ENCODE data around the gene RAB40AL. TPM values are rescaled to one million over a fixed set of nuclear protein-coding genes. Genes with fewer than 3 reads are reported as not detected.
"Not testable (repeated sequence)": the region's sequence is repeated elsewhere in the genome, so short reads cannot be mapped to it uniquely, and the experiment has no call there.

RAB40AL gene
- total RNA-seq, 1 experiment from 2014 or later, result 0.30 TPM

DNA sequence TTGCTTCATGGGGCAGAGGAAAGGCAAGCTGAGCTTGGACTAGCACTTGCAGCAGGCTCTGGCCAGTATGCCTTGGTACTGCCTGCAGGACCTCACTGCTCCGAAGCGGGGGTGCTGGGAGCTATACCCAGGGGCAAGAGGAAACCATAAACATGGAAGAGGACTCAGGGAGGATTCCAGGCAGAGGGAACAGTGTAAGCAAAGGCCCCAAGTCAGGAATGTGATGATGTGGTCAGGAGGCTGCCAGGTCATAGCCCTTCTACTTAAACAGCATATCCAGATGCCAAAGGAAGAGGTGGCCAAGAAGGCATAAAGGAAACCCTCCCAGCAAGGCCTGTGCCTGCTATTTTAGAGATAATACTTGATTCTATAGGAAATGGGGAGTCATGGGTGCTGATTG lies 31.1 kb downstream of the RAB40AL start:
- DNase-seq, result no peak

DNA sequence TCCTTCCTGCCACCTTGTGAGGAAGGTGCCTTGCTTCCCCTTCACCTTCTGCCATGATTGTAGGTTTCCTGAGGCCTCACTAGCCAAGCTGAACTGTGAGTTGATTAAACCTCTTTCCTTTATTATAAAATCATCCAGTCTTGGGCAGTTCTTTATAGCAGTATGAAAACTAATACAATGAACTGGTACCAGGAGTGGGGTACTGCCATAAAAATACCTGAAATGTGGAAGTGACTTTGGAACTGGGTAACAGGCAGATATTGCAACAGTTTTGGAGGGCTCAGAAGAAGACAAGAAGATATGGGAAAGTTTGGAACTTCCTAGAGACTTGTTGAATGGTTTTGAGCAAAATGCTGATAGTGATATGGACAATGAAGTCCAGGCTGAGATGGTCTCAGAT lies 34.5 kb downstream of the RAB40AL start:
- H3K36me3 ChIP-seq, H3K27me3 ChIP-seq: not testable (repeated sequence)

More for the DNA sequence above, 31.1 kb downstream of the RAB40AL start:
- Histone ChIP-seq H3K27me3 (no peaks in the 10 kb centered on the region), H3K9me3 (replicated peaks) (no peaks in the 10 kb centered on the region), H3K27ac (no peak overlapping the region), H3K4me3 (no peak overlapping the region), H3K4me1 (no peaks in the 10 kb centered on the region), H3K36me3 (no peaks in the 10 kb centered on the region)

DNA sequence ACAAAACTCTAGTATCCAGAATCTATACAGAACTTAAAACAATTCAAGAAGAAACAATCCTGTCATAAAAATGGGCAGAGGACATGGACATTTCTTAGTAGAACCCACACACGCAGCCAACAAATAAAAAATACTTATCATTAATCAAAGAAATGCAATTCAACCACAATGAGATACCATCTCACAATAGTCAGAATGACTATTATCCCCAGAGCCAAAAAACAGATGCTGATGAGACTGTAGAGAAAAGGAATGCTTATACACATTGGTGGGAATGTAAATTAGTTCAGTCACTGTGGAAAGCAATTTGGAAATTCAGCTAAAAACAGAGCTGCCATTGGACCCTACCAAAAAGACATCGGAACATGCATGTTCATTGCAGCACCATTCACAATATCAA lies 37.9 kb downstream of the RAB40AL start:
- Histone ChIP-seq H3K4me3 (no peak overlapping the region), H3K4me1 (no peaks in the 10 kb centered on the region), H3K36me3 (no peaks in the 10 kb centered on the region), H3K27ac (no peak overlapping the region), H3K27me3 (no peaks in the 10 kb centered on the region), H3K9me3 (replicated peaks) (no peaks in the 10 kb centered on the region)
- DNase-seq, result no peak

More for the DNA sequence above, 34.5 kb downstream of the RAB40AL start:
- H3K27ac ChIP-seq; H3K9me3 ChIP-seq (replicated peaks); H3K4me1 ChIP-seq; H3K4me3 ChIP-seq; DNase-seq: not testable (repeated sequence)

DNA sequence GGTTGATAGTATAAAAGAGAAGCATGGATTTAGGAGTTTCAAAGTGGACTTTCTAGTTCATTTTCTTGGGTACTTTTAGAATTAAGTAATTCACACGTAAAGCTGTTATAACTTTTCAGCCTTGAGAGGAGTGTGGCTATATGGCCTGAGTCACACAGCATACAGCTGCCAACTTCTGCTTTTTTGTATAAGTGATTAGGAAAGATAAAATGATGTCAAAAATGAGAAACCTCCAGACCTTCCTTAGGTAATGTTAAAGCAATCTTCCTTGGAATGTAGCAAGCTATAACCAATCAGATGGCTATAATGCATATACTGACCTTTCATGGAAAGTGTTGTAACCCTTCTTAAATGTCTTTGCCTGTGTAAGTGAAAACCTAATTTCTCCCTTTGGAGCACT lies 39.2 kb downstream of the RAB40AL start:
- no peak overlapping the region for H3K27ac ChIP-seq

DNA sequence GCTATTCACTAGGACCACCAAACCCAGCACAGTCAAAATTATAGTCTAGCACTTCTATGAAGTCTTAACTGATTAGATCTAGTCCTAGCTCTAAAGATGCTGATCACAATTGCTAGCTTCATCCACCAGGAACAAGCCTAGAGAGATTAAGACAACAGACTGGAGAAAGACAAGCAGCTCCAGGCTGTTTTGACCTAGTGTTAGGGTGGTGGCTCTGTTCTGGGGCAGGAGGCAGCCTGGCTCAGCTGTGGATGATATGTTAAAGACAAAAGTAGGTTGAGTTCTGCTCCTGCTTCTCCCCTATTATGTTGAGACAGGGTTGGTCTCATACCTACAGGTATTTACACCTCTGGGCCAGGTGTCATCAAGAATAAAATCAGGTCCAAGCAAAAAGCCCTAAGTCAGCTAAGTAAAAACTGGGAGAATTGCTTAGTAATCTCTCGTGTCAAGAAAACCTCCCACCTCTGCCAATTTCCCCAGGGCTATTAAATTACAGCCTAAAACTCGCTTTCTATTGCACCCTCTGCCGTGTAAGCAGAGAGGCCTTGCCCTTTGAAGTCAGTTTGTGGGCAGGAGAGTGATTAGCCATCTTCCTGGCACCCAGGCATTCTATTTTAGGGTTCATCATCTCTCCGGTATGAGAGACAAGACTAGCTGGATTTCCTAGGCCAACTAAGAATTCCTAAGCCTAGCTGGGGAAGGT lies 39.9 kb downstream of the RAB40AL start:
- Histone ChIP-seq H3K27me3 (no peaks in the 10 kb centered on the region), H3K4me3 (no peak overlapping the region), H3K9me3 (replicated peaks) (no peaks in the 10 kb centered on the region), H3K36me3 (no peaks in the 10 kb centered on the region), H3K4me1 (no peaks in the 10 kb centered on the region), H3K27ac (no peak overlapping the region)
- DNase-seq, result no peak

More for the DNA sequence above, 39.2 kb downstream of the RAB40AL start:
- Histone ChIP-seq H3K9me3 (replicated peaks) (no peaks in the 10 kb centered on the region), H3K27me3 (no peaks in the 10 kb centered on the region), H3K4me3 (no peak overlapping the region), H3K4me1 (no peaks in the 10 kb centered on the region), H3K36me3 (no peaks in the 10 kb centered on the region)
- DNase-seq, result no peak

DNA sequence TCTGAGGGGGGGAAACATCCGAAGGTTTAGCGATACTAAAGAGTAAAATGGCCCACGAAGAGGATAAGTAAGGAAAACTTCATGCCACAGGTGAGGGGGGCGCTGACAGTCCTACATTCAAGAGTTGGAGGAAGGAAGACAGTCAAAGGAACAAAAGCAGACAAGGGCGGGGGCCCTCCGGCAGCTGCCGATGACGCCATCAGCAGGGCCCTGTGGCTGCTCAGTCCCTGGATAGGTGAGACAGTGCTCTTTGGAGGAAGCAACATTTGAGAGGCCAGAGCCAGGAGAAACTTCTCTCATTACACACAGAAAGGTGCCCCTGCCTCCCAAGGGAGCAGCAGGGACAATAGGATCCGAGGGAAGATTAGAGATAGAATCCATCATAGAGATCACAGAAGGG lies 41.5 kb downstream of the RAB40AL start:
- no peak for DNase-seq
- no peak overlapping the region for H3K4me3 ChIP-seq
- no peaks in the 10 kb centered on the region for H3K9me3 ChIP-seq (replicated peaks)
- no peaks in the 10 kb centered on the region for H3K27me3 ChIP-seq
- no peaks in the 10 kb centered on the region for H3K4me1 ChIP-seq
- no peak overlapping the region for H3K27ac ChIP-seq
- no peaks in the 10 kb centered on the region for H3K36me3 ChIP-seq

DNA sequence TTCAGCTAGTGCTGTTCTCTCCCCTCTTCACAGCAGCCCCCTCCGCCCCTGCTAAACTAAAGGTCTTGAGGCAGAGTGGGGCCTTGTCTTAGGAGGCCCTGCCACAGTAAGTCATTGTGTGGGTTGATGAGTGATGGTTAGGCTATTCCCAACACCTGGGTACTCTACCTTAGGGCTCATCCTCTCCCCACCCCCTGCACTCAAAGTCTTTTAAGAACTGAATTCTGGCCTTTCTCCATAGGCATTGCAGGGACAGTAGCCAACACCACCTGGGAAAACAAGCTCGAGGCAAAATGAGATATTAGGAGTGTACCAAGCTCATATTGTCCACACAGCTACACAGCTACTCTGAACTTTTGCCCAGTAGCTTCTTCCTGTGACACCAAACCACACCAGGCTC lies 42.5 kb downstream of the RAB40AL start:
- no peak for DNase-seq

DNA sequence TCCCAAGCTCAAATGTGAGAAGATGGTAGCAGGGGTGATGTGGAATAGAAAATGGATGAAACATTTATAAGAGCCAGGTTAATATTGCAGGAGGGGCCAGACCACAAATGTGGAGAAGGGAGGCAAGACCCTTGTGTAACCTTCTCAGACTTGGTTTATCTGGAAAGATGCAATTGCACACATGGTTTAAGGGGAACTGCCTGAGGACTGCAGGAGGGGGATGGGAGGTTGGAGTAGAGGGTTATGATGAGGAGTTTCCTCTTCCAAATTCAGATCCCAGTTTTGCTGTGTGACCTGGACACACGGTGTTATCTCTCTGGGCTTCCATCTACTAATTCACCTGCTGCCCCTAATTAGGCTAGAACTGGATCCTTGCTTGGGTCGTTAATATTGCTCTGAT lies 46.1 kb downstream of the RAB40AL start:
- no peak for DNase-seq
- Histone ChIP-seq H3K36me3 (no peaks in the 10 kb centered on the region), H3K4me3 (no peak overlapping the region), H3K27ac (no peak overlapping the region), H3K9me3 (replicated peaks) (no peaks in the 10 kb centered on the region), H3K4me1 (no peaks in the 10 kb centered on the region), H3K27me3 (no peaks in the 10 kb centered on the region)

More for the DNA sequence above, 42.5 kb downstream of the RAB40AL start:
- H3K27ac ChIP-seq, result no peak overlapping the region
- no peaks in the 10 kb centered on the region for H3K36me3 ChIP-seq
- H3K27me3 ChIP-seq, result no peaks in the 10 kb centered on the region
- no peak overlapping the region for H3K4me3 ChIP-seq
- H3K9me3 ChIP-seq (replicated peaks), result no peaks in the 10 kb centered on the region
- no peaks in the 10 kb centered on the region for H3K4me1 ChIP-seq

DNA sequence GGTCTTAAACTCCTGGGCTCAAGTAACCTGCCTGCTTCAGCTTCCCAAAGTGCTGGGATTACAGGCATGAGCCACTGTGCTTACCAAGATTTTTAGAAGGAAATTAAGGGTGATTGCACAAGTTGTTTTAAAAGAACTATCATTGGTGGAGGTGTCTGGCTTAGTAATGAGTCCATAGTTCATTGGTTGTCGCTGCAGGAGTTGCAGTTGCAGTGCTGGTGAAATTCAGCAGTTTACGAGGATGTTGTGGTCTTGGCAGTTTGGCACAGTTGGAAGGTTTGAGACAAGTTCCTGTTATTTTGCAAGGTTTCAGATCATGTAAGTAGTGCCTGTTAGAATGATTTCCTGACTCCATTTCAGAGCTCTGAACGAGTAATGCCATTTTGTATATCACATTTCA lies 48.1 kb downstream of the RAB40AL start:
- Histone ChIP-seq H3K27ac (no peak overlapping the region), H3K4me1 (no peaks in the 10 kb centered on the region)
- no peak for DNase-seq

More for the DNA sequence above, 48.1 kb downstream of the RAB40AL start:
- no peaks in the 10 kb centered on the region for H3K27me3 ChIP-seq
- H3K4me3 ChIP-seq, result no peak overlapping the region
- no peaks in the 10 kb centered on the region for H3K9me3 ChIP-seq (replicated peaks)
- no peaks in the 10 kb centered on the region for H3K36me3 ChIP-seq

Other genes starting within 250 kb of the RAB40AL start
- gene GPRASP2, start 224.8 kb upstream of the RAB40AL start, total RNA-seq (2014; rRNA removed; shearing (Covaris generic)), result 7.2 and 7.4 TPM in 2 replicates
- gene GPRASP3, start 216.5 kb upstream of the RAB40AL start, total RNA-seq (2014; rRNA removed; shearing (Covaris generic)), result 6.2 and 8.7 TPM in 2 replicates
- not detected in 2 replicates for gene BEX1, start 126.9 kb downstream of the RAB40AL start, total RNA-seq (2014; rRNA removed; shearing (Covaris generic))
- not detected in 2 replicates for gene NXF3, start 155.9 kb downstream of the RAB40AL start, total RNA-seq (2014; rRNA removed; shearing (Covaris generic))

Measured in SJCRH30 (cell line).